ENCODE data around the gene CTNNAL1.
A peak's percentile ranks its signal among the peaks of the same experiment; 100 is the strongest.

Gene CTNNAL1

DNA sequence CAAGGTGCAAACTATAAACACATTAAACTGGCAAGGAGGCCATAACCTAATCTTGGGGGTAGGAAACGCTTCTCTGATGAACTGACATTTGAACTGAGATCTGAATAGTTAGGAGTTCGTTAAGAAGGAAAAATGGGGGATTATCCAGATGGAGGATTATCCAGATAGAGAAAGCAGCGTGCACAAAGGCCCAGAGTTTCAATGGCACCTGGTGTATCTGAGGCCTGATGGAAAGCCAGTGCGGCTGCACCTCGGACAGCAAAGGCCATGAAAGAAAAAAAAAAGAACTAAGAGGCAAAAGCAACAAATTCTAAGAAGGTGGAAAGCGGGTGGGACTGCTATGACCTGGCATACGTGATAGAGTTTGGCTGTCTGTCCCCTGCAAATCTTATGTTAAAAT lies 13.0 kb upstream of the CTNNAL1 start:
- no peak for DNase-seq

DNA sequence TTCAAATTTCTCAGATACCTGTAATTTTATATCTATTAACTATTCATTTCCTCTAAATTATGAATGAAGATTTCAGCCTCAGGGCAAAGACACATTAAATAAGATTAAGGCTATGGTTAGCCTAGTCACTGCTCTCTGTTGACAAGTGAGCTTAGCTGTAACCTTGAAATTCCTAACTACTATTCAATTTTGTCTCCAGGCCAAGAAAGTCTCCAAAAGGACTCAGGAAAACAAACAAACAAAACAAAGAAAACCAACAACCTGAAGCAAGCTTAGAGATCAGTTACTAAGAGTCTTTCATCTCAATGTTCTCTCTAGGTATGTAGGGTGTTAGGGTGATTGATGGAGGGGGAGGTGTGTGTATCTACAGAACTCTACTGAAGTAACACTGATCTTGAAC lies 9.6 kb upstream of the CTNNAL1 start:
- DNase-seq = no peak

DNA sequence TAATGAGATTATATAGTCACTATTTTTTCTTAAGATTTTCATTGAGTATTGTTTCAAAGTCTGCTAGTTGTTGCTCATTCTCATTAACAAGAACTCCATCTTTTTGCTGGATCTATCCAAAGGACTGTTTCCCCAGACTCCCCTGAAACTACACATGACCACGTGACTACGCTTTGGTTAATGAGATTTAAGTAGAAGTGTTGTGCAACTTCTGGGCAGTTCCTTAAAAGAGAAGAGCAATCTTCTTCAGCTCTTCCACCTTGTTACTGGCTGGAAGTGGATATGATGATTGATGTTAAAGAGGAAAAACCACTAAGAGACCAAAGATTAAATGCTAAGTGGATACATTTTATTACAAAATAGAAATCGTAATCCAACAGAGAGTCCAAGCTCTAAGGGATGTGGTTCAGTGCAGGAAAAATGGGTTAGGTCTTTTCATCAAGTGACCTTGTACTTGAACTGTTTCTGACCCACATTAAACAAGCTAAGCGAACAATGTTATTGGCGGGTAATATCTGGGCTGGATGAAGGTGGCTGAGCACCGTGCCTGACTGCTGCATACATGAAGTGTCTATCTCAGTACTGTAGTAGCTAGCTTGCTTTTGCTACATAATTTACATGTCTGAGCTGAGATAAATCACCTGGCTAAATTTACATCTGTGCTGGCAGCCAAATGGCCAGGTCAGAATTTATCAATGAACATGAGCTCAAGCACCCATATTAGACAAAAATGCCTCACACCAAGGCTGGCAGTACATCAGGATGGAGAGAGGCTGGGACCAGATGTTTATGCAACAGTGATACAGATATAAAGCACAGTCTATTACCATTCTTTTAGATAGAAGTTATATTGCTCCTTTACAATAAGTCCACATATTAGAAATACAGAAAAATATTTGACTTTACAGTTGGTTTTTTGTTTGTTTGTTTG lies 7.5 kb upstream of the CTNNAL1 start:
- no peak for DNase-seq

DNA sequence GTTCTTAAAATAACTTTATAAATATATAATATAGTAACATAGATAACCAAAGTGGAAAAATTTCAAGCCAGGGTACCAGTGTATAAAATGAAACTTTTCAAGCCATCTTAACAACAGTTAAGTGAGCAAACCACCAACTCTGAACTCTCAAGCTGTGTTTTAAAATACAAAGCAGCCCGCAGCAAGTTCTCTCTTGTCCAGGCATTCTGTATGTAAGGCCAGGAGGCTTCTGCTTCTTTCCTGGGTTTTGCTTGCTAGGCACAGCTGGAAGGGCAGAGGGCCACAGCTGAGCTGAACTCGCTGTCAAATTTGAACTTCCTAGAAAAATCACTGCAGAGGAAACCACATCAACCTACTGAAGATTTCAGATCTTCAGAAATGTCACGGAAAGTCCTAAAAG lies 6.8 kb upstream of the CTNNAL1 start:
- DNase-seq = no peak

DNA sequence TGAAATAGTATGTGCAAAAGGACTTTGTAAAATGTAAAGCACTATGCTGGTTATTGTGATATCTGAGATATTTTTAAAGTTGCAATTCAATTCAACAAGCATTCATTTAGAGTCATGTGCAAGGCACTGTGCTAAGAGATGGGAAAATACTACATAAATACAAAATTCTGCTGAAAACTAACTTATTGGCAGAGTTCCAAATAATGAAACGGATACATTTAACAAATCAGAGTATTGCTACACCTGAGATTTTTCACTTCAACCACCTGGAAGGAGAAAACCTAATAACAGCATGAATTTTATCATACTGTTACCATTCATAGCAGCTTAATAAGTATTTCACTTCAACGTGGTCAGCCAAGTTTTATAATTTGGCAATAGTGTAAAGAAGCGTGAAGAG lies 6.1 kb upstream of the CTNNAL1 start:
- no peak for DNase-seq

DNA sequence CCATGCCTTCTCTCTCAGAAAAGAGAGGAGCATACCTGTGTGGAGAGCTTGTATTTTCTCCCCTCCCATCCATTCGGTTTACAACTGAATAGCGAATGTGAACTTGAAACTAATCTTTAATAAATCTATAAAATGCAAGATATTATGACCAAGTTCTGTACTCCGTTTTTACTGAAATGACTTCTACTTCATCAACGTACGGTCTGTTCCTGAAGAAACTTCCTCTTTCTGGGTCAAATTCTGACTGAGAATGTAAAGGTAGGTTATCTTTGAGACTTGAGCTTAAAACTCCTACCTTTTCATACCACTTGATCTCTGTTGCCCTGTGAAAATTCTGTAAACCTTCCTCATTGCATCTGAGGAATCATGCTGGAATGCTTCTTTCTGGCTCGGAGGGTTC lies 4.2 kb upstream of the CTNNAL1 start:
- DNase-seq = no peak

DNA sequence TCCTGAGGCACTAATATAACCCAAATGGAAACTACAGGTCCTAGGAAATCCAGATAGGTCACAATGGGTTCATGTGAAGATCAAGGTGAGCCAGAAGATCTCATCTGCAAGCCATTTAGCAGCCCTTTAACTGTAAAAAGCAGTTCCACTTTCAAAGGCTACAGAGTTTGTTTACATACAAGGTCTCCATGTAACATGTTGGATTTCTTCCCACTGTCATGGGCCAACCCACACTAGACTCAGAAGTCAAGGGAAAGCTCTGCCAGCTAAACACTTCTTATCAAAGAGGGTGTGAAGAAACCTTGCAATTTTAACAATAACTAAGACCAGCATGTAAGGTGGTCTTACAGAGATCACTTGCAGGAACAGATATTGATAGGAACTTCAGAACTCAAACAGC lies 3.8 kb upstream of the CTNNAL1 start:
- no peak for DNase-seq

DNA sequence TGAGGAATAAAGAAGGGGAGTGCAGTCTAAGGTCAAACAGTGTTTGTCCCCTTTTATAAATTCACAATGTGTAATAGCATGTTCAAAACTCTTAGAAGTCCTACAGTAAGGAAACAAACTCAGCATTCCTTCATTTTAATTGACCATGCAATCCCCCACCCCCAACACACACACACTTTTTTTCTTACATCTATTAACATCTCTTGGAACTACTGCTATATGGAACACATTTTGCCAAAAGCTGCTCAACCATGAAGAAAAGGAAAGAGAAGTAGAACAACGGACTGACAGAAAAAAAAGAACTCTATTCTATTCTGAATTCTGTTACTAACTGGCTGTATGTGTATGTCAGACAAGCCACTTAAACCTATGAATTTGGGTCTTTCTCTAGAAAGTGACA lies 2.8 kb upstream of the CTNNAL1 start:
- DNase-seq = no peak

DNA sequence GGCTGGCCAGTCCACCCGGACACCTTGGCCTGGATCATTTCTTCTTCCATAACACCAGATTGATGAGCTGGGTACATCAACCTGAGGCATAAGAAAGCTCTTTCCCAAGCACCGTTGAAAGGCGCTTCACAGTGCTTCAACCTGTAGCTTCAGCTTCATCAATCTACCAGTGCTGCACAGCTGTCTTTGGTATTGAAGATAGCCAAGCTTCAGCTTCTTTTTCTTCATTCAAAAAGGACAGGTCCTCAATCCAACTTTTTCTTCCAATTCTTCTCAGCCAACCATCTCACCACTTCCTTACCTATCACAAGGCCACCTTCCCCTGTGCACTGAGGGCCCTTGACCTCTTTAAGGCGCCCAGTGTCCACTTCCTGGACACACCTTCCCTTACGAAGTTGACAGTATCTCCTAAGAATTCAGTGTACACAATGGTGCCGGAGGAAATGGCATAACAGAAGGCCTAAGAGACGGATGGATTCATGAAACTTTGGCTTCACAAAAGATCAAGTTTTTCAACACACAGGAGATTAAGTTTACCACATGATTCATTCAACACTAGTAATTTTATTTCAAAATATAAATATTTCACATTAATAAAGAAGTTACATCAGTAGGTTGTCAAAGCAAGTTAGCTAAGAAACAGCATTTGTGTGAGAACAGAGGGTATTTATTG lies 1.4 kb upstream of the CTNNAL1 start:
- DNase-seq = no peak

DNA sequence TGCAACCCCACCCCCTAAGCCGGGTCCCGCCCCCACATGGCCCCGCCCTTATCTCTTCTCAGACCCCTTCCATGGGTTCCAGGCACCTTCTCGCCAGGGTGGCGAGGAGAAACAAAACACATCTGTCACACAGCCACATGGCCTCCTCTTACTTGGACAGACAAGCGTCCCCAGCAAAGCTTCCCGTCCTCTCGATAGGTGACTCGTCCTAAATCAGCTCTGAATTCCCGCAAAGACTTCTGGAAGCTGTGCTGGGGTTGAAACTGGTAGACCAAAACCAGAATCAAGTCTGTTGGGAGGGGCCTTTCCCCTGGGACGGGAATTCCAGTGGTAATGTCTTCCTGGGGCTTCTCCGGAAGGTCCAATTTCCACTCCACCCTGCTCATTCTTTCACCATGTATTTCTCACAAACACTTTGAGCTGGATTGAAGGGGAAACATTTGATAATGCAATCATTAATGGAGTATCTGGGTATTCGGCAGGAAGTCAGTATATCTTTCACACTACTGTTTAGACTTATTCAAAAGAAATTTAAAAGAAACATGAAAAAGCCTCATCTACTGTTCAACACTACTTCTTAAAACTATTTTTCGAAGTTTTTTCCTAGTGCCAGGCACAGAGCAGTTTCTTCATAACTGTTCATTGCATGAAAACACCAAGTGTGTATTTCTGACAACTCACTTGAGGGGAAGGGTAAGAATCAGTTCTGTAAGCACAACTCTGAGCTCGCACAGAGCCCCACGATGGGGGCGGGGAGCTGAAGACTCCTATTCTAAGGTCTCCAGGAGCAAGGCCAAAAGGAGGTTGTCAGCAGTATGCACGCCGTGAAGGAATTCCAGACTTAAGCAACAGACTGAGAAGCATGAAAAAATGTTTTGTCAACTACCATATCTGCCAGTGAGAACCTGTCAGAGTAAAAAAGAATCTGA lies 644 bp upstream of the CTNNAL1 start:
- no peak for DNase-seq

DNA sequence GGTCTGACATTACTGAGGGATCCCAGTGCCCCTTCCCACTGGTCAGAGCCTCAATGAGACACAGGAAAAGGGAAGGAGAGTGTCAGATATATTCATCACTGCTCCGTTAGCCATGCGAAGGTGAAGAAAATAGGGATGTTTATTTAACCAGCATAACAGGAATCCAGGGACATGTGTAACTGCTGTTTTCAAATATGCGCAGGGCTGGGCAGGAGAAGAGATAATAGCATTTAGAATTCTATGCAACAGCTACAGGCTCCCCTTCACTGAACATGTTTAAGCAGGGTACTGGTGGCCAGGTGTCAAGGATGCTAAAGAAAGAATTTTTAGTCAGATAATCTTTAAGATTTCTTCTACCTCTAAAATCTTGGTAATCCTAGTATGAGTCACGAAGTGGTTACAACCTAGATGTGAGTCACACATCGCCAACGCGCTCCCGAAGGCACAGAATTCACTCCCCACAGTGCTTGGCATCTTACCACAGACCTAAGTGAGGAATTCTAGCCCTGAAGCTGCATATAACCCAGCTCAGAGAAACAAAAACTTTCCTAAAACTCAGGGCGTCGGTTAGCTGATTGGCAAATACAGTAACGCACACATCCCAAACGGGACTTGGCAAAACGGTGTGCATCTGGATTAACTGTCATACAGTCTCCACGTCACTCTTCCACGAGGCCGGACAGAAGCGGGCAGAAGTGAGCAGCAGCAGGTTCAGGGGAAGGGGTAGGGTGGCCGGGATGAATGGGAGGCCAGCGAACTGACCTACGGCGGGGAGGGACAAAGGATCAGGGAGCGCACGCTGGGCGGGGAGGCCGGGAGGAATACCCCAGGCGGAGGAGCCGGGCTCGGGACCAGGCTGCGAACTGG lies 1.1 kb downstream of the CTNNAL1 start:
- peak; percentile 33 for DNase-seq

DNA sequence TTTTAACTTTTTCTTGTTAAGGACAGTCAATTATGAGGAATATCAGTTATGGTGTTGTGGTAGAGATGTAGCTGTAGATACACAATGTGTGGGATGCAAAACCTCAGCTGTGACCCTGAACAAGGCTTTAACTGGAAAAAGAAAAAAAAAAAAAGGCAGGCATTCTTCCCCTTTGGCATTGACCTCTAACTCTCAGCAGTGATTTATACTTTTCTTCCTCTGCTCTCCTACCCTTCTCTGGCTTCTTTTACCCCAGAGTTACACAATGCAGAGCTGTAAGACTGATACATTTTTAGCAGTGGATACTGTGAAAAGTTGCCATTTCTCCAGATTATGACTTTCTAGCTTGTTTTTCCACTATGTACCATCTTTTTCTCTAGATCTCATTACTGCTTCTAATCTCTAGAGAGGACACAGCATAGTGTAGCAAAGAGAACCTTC lies 2.0 kb downstream of the CTNNAL1 start:
- no peak for DNase-seq

DNA sequence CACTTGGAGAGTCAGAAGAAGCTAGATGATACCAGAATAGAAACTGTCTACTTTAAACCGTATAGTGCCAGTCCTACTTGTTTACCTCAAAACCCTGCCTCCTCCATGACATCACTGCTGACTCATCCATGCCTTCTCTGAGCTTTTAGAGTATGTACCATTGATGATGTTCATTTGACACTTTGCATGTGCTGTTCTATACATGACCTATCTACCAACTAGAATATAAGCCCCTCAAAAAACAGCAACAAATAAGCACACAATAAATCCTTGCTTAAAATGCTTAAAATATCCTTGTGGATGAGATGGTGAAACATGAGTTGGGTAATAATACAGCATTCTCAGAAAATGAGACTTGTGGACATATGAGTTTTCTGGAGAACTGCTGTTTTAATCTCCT lies 2.6 kb downstream of the CTNNAL1 start:
- DNase-seq = peak; percentile 52

DNA sequence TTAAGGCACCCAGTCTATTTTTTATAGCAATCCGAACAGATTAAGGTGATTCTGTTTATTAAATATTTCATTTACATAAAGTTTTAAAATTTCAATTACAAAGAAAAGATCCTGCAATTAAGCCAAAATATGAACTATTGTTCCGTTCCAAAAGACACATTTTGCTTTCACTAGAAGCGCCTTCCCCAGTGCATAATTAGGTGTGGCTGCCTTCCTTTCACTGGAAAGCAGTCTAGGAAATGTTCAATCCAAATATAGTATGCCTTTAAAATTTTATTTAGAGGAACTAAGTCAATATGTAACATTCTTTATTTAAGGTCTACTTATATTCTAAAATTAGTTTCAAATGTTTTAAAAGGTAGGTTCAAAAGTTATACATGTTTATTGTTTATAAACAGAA lies 7.6 kb downstream of the CTNNAL1 start:
- no peak for DNase-seq

DNA sequence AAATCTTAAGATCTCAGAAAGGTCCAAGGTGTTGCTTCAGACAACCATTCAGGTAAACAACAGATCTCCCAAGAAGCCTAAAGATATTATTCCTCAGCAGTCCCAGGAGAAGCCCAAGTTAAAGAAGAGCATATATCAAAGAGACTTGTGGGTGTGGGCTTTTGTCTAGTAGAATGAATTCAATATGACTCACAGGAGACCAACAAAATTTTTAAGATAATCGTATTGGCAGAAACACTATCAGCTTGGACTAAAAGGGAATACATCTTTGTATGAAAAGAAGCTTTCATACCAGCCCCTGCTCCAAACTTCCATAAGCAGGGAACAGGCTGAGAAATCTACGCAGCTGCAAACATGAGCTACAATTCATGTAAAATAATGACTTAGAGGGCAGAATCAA lies 10.2 kb downstream of the CTNNAL1 start:
- DNase-seq = no peak

DNA sequence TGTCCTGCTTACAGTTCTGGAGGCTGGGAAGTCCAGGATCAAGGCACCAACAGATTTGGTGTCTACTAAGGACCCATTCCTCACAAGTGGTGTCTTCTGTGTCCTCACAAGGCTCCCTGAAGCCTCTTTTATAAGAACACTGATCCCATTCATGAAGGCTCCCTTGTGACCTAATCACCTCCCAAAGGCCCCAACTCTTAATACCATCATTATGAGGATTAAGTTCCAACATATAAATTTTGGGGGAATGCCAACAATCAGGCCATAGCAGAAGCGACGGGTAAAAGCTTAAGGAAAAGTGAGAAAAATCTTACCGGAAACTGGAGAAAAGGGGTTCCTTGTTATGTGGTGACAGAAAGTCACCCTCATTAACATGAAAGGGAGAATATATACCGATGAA lies 11.2 kb downstream of the CTNNAL1 start:
- no peak for DNase-seq

DNA sequence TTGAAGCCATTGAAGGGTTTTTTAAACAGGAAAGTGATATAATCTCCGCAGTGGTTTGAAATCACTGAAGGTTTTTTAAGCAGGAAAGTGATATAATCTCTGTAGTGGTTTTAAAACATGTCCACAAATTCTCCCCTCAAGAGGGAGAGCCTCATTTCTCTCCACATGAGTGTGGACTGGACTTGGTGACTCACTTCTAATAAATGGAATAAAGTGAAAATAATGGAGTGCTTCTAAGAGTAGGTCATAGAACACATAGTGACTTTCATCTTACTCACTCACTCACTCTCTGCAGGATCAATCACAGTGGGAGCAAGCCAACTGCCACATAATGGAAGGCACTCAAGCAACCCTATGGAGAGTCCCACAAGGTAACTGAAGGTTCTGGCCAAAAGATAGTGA lies 12.0 kb downstream of the CTNNAL1 start:
- no peak for DNase-seq

DNA sequence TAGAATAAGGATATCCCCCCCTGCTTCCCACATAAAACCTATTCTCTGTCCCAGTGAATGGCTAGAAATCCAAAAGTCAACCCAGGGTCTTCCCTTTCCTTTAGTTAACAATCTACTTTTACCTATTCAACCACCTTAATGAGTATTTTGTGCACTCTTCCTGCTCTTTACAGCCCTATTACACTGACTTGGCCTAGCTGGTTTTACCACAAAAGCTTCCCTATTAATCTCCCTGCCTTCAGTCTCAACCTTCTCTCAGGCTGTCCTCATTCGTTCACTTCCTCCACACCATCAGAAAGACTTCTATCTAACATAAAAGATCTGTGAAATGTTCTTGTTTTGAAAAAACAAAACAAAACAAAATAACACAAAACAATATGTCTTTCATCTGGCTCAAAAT lies 16.2 kb downstream of the CTNNAL1 start:
- DNase-seq = no peak

DNA sequence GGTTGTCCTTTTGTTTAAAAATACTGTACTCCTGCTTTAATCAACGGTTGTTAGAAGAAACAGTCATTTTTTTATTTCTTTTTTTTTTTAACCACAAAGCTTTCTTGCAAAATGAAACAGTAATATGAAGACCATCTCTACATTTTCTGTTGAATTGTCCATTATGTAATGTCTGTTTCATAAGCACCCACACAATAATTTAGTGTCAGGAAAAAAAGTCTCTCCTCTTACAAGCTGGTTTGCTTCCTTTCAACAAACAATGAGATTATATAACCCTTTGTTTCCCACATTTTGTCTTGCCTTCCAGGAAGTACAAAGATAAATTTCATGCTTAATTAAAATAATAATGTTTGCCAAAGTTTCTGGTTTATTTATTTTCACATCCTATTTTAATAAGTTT lies 16.7 kb downstream of the CTNNAL1 start:
- DNase-seq = no peak

DNA sequence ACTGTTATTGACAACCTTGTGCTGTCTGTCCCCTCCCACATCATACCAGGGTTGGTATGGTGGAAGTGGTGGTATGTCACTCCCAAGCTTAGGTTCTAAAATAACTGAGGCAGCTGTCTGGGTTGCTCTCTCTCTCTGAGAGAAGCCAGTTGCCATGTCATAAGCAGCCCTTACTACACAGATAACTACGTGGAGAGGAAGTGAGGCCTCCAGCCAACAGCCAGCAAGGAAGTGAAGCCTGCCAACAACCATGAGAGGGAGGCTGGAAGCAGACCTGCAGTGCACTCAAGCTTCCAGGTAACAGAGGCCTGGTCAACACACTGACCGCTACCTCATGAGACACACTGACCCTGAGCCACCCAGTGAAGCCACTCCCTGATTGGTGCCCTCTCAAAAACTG lies 18.6 kb downstream of the CTNNAL1 start:
- no peak for DNase-seq

DNA sequence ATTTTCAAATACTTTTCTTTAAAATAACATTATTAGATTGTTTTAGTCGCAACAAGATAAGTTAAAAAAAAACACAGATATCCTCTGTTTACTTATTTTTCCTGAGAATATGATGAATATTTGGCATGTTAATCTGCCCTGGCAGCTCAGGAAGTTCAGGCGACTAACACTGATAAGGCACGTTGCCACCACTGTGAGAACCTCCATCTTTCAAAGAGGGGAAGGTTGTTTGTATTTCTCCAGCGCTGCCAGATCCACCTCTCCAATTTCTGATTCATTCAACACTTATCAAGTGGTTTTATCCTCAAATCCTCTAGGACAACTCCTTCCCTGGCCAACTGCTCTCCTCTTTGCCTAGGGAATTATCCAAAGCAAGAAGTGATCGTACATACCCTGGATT lies 21.8 kb downstream of the CTNNAL1 start:
- DNase-seq = no peak

DNA sequence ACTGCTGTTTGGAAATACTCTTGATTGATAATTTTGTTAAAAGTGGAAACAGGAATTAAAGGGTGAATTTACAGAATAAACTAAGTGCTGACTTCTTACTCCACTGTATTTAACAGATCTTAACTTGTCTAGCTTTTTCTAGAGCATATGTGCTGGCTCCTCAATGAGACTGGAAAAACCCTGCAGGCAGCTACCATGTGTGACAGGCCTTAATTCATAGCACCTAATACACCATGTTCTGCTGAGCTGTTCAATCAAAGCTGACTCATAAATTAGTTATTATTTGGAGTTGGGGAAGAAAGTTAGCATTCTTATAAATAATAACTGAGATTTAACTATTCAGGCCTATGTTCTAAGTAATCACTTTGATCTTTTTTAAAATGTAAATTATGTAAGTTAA lies 29.4 kb downstream of the CTNNAL1 start:
- DNase-seq = no peak

All from CD4-positive, alpha-beta T cell treated with Interleukin-12 subunit alpha and Interleukin-12 subunit beta, for 1 hour (primary cell).